ENCODE data around the gene PLA2G2F.

PLA2G2F gene

GRCh38 chr1:20117236-20117635, 21.9 kb upstream of the PLA2G2F start:
- TF ChIP-seq SPI1 (IDR thresholded peaks at IDR 0.05; ENCODE audit: borderline replicate concordance, low read depth), result no peak
- no peak for TF ChIP-seq POLR2AphosphoS5 (IDR thresholded peaks at IDR 0.05; ENCODE audit: low read depth)
- TF ChIP-seq GABPA (IDR thresholded peaks at IDR 0.05; ENCODE audit: low read depth), result no peak
- no peak for TF ChIP-seq REST (IDR thresholded peaks at IDR 0.05; ENCODE audit: insufficient replicate concordance, low read depth)
- no peak for TF ChIP-seq CTCF (IDR thresholded peaks at IDR 0.05; ENCODE audit: insufficient read depth, low read length)
- no peak overlapping the region for H3K4me3 ChIP-seq (replicated peaks; ENCODE audit: insufficient read depth, low read length)
- peaks cover 4% of the 10 kb centered on the region for H3K27me3 ChIP-seq (ENCODE audit: insufficient read depth, poor library complexity, severe bottlenecking)
- no peak overlapping the region for H3K27ac ChIP-seq (replicated peaks)
- DNase-seq (ENCODE audit: low read depth in 1 of 2, low spot score in 1 of 2), result no peak

GRCh38 chr1:20119347-20119746, 19.8 kb upstream of the PLA2G2F start, which contains the start of gene PLA2G2D:
Gene PLA2G2D, minus strand, starts transcription at chr1:20119536. Its CDS starts 38 bp downstream, at chr1:20119498.
- no peak for TF ChIP-seq CTCF (IDR thresholded peaks at IDR 0.05; ENCODE audit: insufficient read depth, low read length)
- no peak for TF ChIP-seq REST (IDR thresholded peaks at IDR 0.05; ENCODE audit: insufficient replicate concordance, low read depth)
- no peak for TF ChIP-seq GABPA (IDR thresholded peaks at IDR 0.05; ENCODE audit: low read depth)
- no peak for TF ChIP-seq POLR2AphosphoS5 (IDR thresholded peaks at IDR 0.05; ENCODE audit: low read depth)
- no peak for TF ChIP-seq SPI1 (IDR thresholded peaks at IDR 0.05; ENCODE audit: borderline replicate concordance, low read depth)
- H3K27me3 ChIP-seq (ENCODE audit: insufficient read depth, poor library complexity, severe bottlenecking), result peaks cover 4% of the 10 kb centered on the region

GRCh38 chr1:20120796-20121195, 18.3 kb upstream of the PLA2G2F start:
- TF ChIP-seq SPI1 (IDR thresholded peaks at IDR 0.05; ENCODE audit: borderline replicate concordance, low read depth) (no peak), REST (IDR thresholded peaks at IDR 0.05; ENCODE audit: insufficient replicate concordance, low read depth) (no peak), CTCF (IDR thresholded peaks at IDR 0.05; ENCODE audit: insufficient read depth, low read length) (no peak), POLR2AphosphoS5 (IDR thresholded peaks at IDR 0.05; ENCODE audit: low read depth) (no peak), GABPA (IDR thresholded peaks at IDR 0.05; ENCODE audit: low read depth) (no peak)
- no peak for DNase-seq (ENCODE audit: low read depth in 1 of 2, low spot score in 1 of 2)
- Histone ChIP-seq H3K27ac (replicated peaks) (no peak overlapping the region), H3K4me3 (replicated peaks; ENCODE audit: insufficient read depth, low read length) (no peak overlapping the region), H3K27me3 (ENCODE audit: insufficient read depth, poor library complexity, severe bottlenecking) (peaks cover 4% of the 10 kb centered on the region)

More at GRCh38 chr1:20119347-20119746, 19.8 kb upstream of the PLA2G2F start, which contains the start of gene PLA2G2D:
- H3K4me3 ChIP-seq (replicated peaks; ENCODE audit: insufficient read depth, low read length), result no peak within 1 kb of the TSS
- no peak for DNase-seq (ENCODE audit: low read depth in 1 of 2, low spot score in 1 of 2)
- H3K27ac ChIP-seq (replicated peaks), result no peak within 1 kb of the TSS

All from HL-60 (cell line).